NB4 (cell line): ENCODE results near the gene SLK.

Experiments
- DNase-seq: peaks from one replicate; pipeline ENCODE4 v3.0.0; 2010; ENCODE audit warnings: low read depth
- H3K4me3 ChIP-seq: one replicate; pipeline ENCODE4 v1.5.1; 2011; ENCODE audit warnings: mild to moderate bottlenecking, low read depth, low read length, moderate library complexity
- MYC ChIP-seq: IDR thresholded peaks from 2 replicates; pipeline ENCODE4 v1.6.1; 2011; ENCODE audit warnings: low read depth, low read length
- POLR2A ChIP-seq: IDR thresholded peaks from 2 replicates; pipeline ENCODE4 v1.6.1; 2011; ENCODE audit warnings: mild to moderate bottlenecking; ENCODE audit not compliant: insufficient read length; ENCODE audit errors: extremely low read depth
- TF ChIP-seq, protein P1 (sequence below): IDR thresholded peaks from 2 replicates; pipeline ENCODE4 v1.6.1; 2011; ENCODE audit warnings: low read depth, low read length
- TF ChIP-seq, protein P2 (sequence below): IDR thresholded peaks from one replicate; pipeline ENCODE4 v1.5.1; 2012; ENCODE audit warnings: low read depth, low read length

SLK gene

DNA sequence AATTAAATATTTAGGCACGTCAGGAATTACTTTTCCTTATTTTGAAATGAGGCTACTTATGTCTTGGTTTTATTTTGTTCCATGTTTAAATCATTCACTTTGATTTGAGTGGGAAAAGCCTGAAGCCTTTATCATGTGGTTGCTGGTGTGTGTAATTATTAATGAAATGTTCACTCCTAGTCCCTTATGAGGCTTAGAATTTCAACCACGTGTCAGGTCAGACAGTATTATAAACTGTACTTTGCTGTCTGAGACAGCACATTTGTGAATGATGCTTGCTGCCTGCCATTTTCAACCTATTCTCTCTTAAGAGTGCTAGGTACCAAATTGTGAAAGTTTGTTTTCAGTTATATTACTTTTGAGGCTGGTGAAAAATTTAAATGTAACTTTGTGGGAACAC lies 59.8 kb downstream of the SLK start:
- no peak overlapping the region for H3K4me3 ChIP-seq
- DNase-seq, result no peak
- no peak for TF ChIP-seq POLR2A
- TF ChIP-seq, protein P1, sequence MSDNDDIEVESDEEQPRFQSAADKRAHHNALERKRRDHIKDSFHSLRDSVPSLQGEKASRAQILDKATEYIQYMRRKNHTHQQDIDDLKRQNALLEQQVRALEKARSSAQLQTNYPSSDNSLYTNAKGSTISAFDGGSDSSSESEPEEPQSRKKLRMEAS, result no peak
- TF ChIP-seq MYC, result no peak
- TF ChIP-seq, protein P2, sequence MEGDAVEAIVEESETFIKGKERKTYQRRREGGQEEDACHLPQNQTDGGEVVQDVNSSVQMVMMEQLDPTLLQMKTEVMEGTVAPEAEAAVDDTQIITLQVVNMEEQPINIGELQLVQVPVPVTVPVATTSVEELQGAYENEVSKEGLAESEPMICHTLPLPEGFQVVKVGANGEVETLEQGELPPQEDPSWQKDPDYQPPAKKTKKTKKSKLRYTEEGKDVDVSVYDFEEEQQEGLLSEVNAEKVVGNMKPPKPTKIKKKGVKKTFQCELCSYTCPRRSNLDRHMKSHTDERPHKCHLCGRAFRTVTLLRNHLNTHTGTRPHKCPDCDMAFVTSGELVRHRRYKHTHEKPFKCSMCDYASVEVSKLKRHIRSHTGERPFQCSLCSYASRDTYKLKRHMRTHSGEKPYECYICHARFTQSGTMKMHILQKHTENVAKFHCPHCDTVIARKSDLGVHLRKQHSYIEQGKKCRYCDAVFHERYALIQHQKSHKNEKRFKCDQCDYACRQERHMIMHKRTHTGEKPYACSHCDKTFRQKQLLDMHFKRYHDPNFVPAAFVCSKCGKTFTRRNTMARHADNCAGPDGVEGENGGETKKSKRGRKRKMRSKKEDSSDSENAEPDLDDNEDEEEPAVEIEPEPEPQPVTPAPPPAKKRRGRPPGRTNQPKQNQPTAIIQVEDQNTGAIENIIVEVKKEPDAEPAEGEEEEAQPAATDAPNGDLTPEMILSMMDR, result no peak

DNA sequence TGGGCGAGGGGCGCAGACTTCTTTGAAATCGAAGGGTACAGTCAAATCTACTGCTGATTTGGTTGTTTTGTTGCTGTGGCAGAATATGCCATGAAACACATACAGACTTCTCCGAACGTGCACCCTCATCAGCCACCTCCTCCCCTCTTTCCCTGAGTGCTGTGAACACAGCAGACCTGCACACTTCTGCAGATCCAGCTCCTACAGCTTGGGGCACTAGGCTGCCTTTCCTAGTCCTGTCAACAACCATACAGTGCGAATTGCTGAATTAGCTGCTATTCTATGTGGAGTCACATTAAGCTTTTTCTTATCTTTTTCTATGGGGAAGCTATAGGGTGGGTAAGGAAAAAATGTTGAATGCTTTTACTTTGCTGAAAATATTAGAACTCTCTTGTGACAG lies 61.2 kb downstream of the SLK start:
- peak; percentile 30 for DNase-seq
- no peak overlapping the region for H3K4me3 ChIP-seq
- TF ChIP-seq MYC (no peak), POLR2A (no peak)
- TF ChIP-seq, protein P1, result no peak
- TF ChIP-seq, protein P2, result no peak

DNA sequence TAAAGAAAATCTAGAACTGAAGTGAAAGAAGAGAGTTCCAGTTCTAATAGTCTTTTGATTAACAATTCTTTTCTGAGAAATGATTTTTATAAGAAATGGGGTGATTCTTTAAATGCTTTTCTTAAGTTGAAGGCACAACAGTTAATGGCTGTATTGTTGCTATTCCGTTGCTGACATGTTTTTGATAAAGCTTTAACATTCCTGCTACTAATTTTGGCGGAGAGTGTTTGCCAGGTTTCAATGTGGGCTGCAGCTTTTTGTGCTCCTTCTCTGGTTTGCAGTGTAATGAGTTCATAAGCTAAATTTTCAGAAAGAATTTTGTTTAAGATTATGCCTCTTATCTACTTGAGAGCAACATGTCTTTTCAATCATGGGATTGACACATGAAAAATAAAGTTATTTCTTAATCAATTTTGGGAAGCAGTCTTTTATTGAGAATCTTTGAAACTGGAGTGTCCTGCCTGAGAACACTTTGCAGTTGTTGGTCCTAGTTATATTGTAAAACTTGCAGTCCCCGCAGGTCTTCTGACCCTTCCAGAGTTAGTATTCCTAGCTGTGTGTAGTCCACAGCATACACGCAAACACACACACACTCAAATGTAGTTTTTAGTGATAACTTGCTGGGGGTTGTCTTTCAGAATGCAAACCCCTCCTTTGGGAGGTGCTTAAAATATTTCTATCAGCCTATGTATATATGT lies 62.0 kb downstream of the SLK start:
- no peak for TF ChIP-seq MYC
- TF ChIP-seq, protein P2, result no peak
- no peak for TF ChIP-seq POLR2A
- H3K4me3 ChIP-seq, result no peak overlapping the region
- DNase-seq, result no peak

DNA sequence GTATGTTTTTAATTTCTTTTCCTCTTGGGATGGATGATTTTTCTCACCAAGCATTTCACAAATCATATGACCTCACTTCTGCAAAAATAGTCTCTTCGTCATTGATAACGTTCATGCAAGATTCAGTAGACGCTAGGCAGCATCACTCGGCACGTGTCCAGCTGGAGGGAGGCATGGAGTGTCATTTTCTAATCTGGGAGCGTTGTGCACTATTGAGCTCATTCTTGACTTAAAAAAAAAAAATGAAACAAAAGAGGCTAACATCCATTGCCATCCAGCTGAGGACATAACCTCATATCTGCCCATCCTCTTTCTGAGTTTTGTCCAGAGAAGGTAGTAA lies 62.6 kb downstream of the SLK start:
- no peak overlapping the region for H3K4me3 ChIP-seq
- TF ChIP-seq, protein P1, result no peak
- TF ChIP-seq POLR2A (no peak), MYC (no peak)
- TF ChIP-seq, protein P2, result no peak
- no peak for DNase-seq

DNA sequence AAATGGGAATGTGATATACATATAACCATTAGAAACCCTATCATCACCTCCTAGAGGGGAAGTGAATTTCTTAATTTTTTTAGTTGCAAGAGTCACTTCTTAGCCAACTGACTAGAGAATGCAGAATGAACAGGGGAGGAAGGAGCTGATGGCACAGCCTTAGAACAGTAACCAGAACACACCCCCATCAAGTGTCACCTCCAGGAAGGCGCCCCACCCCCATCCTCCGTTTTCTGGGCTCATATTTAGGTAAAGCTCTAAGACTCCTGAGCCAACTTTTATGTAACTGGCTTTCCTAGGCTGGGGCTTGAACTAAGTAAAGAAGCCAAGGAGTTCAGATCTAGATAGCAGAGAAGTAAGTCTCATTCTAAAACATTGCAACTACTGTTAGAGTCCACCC lies 64.7 kb downstream of the SLK start:
- H3K4me3 ChIP-seq, result no peak overlapping the region
- no peak for TF ChIP-seq MYC
- TF ChIP-seq, protein P2, result no peak
- no peak for TF ChIP-seq POLR2A
- TF ChIP-seq, protein P1, result no peak
- DNase-seq, result no peak
